ENCODE data around the gene DGKD.

DNA sequence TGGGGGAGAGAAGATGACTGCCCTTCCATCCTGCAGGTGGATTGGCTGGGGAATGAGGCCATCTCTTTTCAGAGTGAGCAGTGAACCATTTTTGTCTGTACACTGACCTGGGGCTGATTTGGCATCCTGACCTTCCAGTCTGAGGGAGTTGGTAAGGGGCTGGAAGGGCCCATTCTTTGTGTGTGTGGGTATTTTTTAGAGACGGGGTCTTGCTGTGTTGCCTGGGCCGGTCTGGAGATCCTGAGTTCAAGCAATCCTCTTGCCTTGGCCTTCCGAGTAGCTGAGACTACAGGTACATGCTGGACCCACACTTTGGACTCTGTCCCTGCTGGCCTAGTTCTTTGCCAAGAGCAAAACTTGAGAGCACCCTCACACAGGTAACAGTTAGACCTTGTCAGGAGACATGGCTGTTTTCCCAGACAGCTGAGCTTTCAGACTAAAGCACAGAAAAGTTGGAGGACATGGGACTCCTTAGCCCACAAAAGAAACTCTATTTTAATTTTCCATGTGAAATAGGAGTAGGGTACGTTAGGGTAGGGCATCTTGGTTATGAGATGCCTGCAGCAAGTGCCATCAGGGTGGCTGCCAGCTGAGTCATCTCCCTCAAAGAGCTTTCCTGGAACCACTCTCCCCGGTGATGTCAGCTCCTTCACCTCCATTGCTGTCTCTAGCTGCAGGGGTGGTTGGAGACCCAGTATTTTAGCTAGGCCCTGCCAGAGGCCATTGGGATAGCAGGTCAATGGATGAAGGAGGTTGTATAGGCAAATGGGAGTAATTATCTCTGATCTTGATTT, 60.7 kb downstream of the DGKD start:
- TF ChIP-seq, protein P1, sequence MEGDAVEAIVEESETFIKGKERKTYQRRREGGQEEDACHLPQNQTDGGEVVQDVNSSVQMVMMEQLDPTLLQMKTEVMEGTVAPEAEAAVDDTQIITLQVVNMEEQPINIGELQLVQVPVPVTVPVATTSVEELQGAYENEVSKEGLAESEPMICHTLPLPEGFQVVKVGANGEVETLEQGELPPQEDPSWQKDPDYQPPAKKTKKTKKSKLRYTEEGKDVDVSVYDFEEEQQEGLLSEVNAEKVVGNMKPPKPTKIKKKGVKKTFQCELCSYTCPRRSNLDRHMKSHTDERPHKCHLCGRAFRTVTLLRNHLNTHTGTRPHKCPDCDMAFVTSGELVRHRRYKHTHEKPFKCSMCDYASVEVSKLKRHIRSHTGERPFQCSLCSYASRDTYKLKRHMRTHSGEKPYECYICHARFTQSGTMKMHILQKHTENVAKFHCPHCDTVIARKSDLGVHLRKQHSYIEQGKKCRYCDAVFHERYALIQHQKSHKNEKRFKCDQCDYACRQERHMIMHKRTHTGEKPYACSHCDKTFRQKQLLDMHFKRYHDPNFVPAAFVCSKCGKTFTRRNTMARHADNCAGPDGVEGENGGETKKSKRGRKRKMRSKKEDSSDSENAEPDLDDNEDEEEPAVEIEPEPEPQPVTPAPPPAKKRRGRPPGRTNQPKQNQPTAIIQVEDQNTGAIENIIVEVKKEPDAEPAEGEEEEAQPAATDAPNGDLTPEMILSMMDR (IDR thresholded peaks at IDR 0.05), result no peak
- TF ChIP-seq POLR2A (IDR thresholded peaks at IDR 0.05), result no peak
- TF ChIP-seq POLR2AphosphoS5 (IDR thresholded peaks at IDR 0.05), result no peak

Data from prostate gland (tissue), 2 donors.